Astrocyte (in vitro differentiated cells and primary cell): Measurements from ENCODE around the gene LAP3. TPM values are rescaled to one million over a fixed set of nuclear protein-coding genes. Genes with fewer than 3 reads are reported as not detected.

Source experiments
- DNase-seq: peaks from one replicate; pipeline ENCODE4 v3.0.0-alpha.2; 2010; ENCODE audit warnings: low read depth
- FAIRE-seq: peaks from 2 replicates; lab custom pipeline; 2011; peaks lifted over from hg19 to GRCh38; lab: Jason Lieb, UNC
- H2AFZ ChIP-seq: 2 replicates; pipeline ENCODE4 v1.6.0; 2012; ENCODE audit warnings: low read depth, low read length, inconsistent platforms
- H3K27ac ChIP-seq: 2 replicates; pipeline ENCODE4 v1.5.1; 2011; ENCODE audit warnings: low read depth, low read length, inconsistent platforms
- H3K27me3 ChIP-seq: 2 replicates; pipeline ENCODE4 v1.6.0; 2011; ENCODE audit warnings: low read length, inconsistent platforms; ENCODE audit not compliant: insufficient read depth
- H3K36me3 ChIP-seq: 2 replicates; pipeline ENCODE4 v1.5.1; 2011; ENCODE audit warnings: low read length, inconsistent platforms; ENCODE audit not compliant: insufficient read depth
- H3K4me1 ChIP-seq: 2 replicates; pipeline ENCODE4 v1.5.1; 2011; ENCODE audit warnings: low read length, inconsistent platforms; ENCODE audit not compliant: insufficient read depth
- H3K4me2 ChIP-seq: 2 replicates; pipeline ENCODE4 v1.6.0; 2012; ENCODE audit warnings: low read length, inconsistent platforms
- H3K4me3 ChIP-seq: 2 replicates; pipeline ENCODE4 v1.5.1; 2011; ENCODE audit warnings: low read depth, mild to moderate bottlenecking, low read length, inconsistent platforms; ENCODE audit not compliant: insufficient read depth
- H3K79me2 ChIP-seq: 2 replicates; pipeline ENCODE4 v1.6.0; 2012; ENCODE audit warnings: mild to moderate bottlenecking, low read length, inconsistent platforms; ENCODE audit not compliant: insufficient read depth
- H3K9ac ChIP-seq: 2 replicates; pipeline ENCODE4 v1.6.0; 2012; ENCODE audit warnings: mild to moderate bottlenecking, low read length, inconsistent platforms
- H3K9me3 ChIP-seq: 2 replicates; pipeline ENCODE4 v1.5.1; 2012; ENCODE audit warnings: low read depth, mild to moderate bottlenecking, low read length, inconsistent platforms; ENCODE audit not compliant: insufficient read depth
- H4K20me1 ChIP-seq: 2 replicates; pipeline ENCODE4 v1.6.0; 2012; ENCODE audit warnings: low read length, inconsistent platforms; ENCODE audit not compliant: insufficient read depth
- H3K27ac Mint-ChIP-seq: one replicate; pipeline ENCODE4 v1.8.0; 2021; ENCODE audit warnings: mild to moderate bottlenecking, mixed read lengths; ENCODE audit not compliant: unreplicated experiment
- H3K27me3 Mint-ChIP-seq: one replicate; pipeline ENCODE4 v1.8.0; 2021; ENCODE audit warnings: low read depth, mixed read lengths; ENCODE audit not compliant: unreplicated experiment
- H3K36me3 Mint-ChIP-seq: one replicate; pipeline ENCODE4 v1.8.0; 2021; ENCODE audit warnings: low read depth, mixed read lengths; ENCODE audit not compliant: unreplicated experiment
- H3K4me1 Mint-ChIP-seq: one replicate; pipeline ENCODE4 v1.8.0; 2021; ENCODE audit warnings: low read depth, mixed read lengths; ENCODE audit not compliant: unreplicated experiment
- H3K4me3 Mint-ChIP-seq: one replicate; pipeline ENCODE4 v1.8.0; 2021; ENCODE audit warnings: mild to moderate bottlenecking, moderate library complexity, mixed read lengths; ENCODE audit not compliant: unreplicated experiment
- H3K9me3 Mint-ChIP-seq: one replicate; pipeline ENCODE4 v1.8.0; 2021; ENCODE audit warnings: mild to moderate bottlenecking, mixed read lengths; ENCODE audit not compliant: unreplicated experiment
- EZH2 ChIP-seq: IDR thresholded peaks from 2 replicates; pipeline ENCODE4 v1.6.1; 2012; ENCODE audit warnings: mild to moderate bottlenecking, low read length, inconsistent platforms; ENCODE audit not compliant: insufficient read depth
- total RNA-seq: library from RNA; stranded (reverse); gene quantifications from 2 replicates; pipeline ENCODE4 v1.2.1, GENCODE V29; 2021
- TF ChIP-seq, protein P1 (sequence below): IDR thresholded peaks from 2 replicates; pipeline ENCODE4 v1.5.1; 2011; ENCODE audit warnings: low read depth, mild to moderate bottlenecking, inconsistent platforms, low read length, moderate library complexity; ENCODE audit not compliant: insufficient read depth

LAP3 gene
- total RNA-seq, 1 donor from 2014 or later, result 163 TPM

DNA sequence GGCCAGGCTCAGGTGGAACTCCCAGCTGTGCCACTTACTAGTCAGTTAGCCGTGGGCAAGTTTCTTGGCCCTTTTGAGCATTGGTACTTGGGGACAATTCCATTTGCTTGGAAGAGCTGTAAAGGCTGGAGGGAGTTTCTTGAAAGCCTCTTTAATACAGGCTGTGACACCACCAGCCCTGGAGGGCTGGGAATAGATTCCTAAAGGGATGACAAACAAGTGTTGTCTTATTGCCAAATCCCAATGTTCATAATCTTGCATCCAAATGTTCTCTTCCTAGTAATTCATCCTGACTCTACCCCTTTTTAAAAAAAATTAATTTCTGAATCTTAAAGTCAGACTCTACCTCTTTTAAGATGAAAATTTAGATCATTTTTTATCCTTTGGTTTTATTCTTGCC, 22.8 kb downstream of the LAP3 start:
- H3K36me3 ChIP-seq, result peaks cover 27% of the 10 kb centered on the region

DNA sequence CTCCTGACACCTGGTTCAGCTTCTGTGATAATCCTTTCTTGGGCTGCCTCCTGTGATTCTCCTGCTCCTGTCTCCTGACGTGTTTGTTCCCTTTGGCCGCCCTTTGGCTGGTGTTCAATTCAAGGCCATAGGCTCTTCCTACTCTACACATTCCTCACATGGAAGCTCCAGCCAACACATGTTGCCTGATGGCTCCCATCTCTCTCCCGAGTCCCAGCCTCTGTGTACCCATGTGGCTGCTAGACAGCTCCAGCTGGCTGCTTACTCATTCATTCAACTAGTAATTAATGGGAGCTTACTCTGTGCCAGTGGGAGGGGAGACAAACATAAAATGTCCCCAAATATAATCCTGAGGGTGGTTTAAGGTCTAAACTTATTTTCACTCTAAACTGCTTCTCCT, 28.2 kb downstream of the LAP3 start:
- no peak for TF ChIP-seq EZH2
- TF ChIP-seq, protein P1, sequence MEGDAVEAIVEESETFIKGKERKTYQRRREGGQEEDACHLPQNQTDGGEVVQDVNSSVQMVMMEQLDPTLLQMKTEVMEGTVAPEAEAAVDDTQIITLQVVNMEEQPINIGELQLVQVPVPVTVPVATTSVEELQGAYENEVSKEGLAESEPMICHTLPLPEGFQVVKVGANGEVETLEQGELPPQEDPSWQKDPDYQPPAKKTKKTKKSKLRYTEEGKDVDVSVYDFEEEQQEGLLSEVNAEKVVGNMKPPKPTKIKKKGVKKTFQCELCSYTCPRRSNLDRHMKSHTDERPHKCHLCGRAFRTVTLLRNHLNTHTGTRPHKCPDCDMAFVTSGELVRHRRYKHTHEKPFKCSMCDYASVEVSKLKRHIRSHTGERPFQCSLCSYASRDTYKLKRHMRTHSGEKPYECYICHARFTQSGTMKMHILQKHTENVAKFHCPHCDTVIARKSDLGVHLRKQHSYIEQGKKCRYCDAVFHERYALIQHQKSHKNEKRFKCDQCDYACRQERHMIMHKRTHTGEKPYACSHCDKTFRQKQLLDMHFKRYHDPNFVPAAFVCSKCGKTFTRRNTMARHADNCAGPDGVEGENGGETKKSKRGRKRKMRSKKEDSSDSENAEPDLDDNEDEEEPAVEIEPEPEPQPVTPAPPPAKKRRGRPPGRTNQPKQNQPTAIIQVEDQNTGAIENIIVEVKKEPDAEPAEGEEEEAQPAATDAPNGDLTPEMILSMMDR, result no peak
- no peak for FAIRE-seq
- Mint-ChIP-seq H3K4me3 (no peak overlapping the region), H3K27me3 (no peaks in the 10 kb centered on the region), H3K27ac (no peak overlapping the region), H3K4me1 (no peaks in the 10 kb centered on the region), H3K36me3 (no peaks in the 10 kb centered on the region), H3K9me3 (no peaks in the 10 kb centered on the region)
- Histone ChIP-seq H4K20me1 (no peaks in the 10 kb centered on the region), H3K79me2 (no peaks in the 10 kb centered on the region), H3K4me1 (no peaks in the 10 kb centered on the region), H3K4me2 (no peak overlapping the region), H3K27me3 (no peaks in the 10 kb centered on the region), H3K27ac (no peak overlapping the region), H3K9ac (no peak overlapping the region), H3K36me3 (peaks cover 23% of the 10 kb centered on the region), H3K4me3 (no peak overlapping the region), H3K9me3 (no peaks in the 10 kb centered on the region), H2AFZ (no peak overlapping the region)
- no peak for DNase-seq

More for the DNA sequence above, 22.8 kb downstream of the LAP3 start:
- no peak overlapping the region for H3K27ac ChIP-seq
- no peaks in the 10 kb centered on the region for H4K20me1 ChIP-seq
- H3K9ac ChIP-seq, result no peak overlapping the region
- no peaks in the 10 kb centered on the region for H3K9me3 ChIP-seq
- no peaks in the 10 kb centered on the region for H3K4me1 ChIP-seq
- Mint-ChIP-seq H3K9me3 (no peaks in the 10 kb centered on the region), H3K4me1 (no peaks in the 10 kb centered on the region), H3K4me3 (no peak overlapping the region), H3K27me3 (no peaks in the 10 kb centered on the region), H3K36me3 (peaks cover 11% of the 10 kb centered on the region), H3K27ac (no peak overlapping the region)
- FAIRE-seq (no peak), DNase-seq (no peak)
- H3K27me3 ChIP-seq, result no peaks in the 10 kb centered on the region
- no peak overlapping the region for H2AFZ ChIP-seq
- no peaks in the 10 kb centered on the region for H3K79me2 ChIP-seq
- no peak overlapping the region for H3K4me3 ChIP-seq
- H3K4me2 ChIP-seq, result no peak overlapping the region
- TF ChIP-seq, protein P1, result no peak
- no peak for TF ChIP-seq EZH2

DNA sequence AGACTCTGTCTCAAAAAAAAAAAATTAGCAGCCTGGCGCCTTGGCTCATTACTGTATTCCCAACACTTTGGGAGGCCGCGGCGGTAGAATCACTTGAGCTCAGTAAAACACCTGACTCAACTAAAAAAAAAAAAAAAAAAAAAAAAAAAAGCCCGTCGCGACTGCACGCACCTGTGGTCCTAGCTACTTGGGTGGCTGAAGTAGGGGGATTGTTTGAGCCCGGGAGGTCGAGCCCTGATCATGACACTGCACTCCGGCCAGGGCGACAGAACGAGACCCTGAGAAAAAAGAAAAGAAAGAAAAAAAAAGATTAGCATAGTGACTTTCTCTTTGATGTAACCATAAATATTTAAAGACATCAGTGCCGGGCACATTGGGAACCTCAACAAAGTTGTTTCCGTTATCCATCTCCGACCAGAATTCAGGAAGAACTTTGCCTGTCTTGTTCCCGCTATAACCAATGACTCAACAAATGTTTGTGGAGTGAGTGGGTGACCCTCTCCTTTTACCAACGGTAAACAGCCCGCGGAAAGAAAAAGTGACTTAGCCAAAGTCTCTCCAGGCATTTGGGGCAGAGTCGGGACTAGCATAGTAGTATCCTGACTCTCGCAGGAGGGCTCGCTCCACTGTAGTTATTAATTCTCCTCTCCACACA, 36.9 kb downstream of the LAP3 start:
- Histone ChIP-seq H2AFZ (peak overlapping the region; percentile 90), H3K9me3 (no peaks in the 10 kb centered on the region), H3K27me3 (no peaks in the 10 kb centered on the region), H4K20me1 (peaks cover 34% of the 10 kb centered on the region), H3K79me2 (peaks cover 44% of the 10 kb centered on the region), H3K36me3 (no peaks in the 10 kb centered on the region), H3K4me2 (peak overlapping the region; percentile 97), H3K27ac (peak overlapping the region; percentile 95), H3K4me1 (peaks cover 11% of the 10 kb centered on the region), H3K4me3 (peak overlapping the region; percentile 99), H3K9ac (peak overlapping the region; percentile 98)
- peaks cover 22% of the 10 kb centered on the region for H3K4me1 Mint-ChIP-seq
- H3K36me3 Mint-ChIP-seq, result peaks cover 3% of the 10 kb centered on the region
- no peaks in the 10 kb centered on the region for H3K27me3 Mint-ChIP-seq
- peak; percentile 74 for DNase-seq
- TF ChIP-seq, protein P1, result no peak
- TF ChIP-seq EZH2, result no peak
- peak overlapping the region; percentile 96 for H3K27ac Mint-ChIP-seq
- H3K9me3 Mint-ChIP-seq, result no peaks in the 10 kb centered on the region
- FAIRE-seq, result no peak
- H3K4me3 Mint-ChIP-seq, result peak overlapping the region; percentile 97
